IPS-15b (cell line): ENCODE results near the gene INTS1.
"Not testable (repeated sequence)": the region's sequence is repeated elsewhere in the genome, so short reads cannot be mapped to it uniquely, and the experiment has no call there.

ENCODE experiments used
- H3K27me3 ChIP-seq: one replicate; pipeline ENCODE4 v1.6.1; 2013; ENCODE audit warnings: low read length; ENCODE audit not compliant: control insufficient read depth, insufficient read depth
- H3K36me3 ChIP-seq: one replicate; pipeline ENCODE4 v1.6.1; 2013; ENCODE audit warnings: low read length; ENCODE audit not compliant: control insufficient read depth, insufficient read depth
- H3K4me1 ChIP-seq: one replicate; pipeline ENCODE4 v1.6.1; 2013; ENCODE audit warnings: mild to moderate bottlenecking, low read length; ENCODE audit not compliant: control insufficient read depth, insufficient read depth
- H3K4me3 ChIP-seq: one replicate; pipeline ENCODE4 v1.5.1; 2013; ENCODE audit warnings: low read depth, low read length
- H3K9ac ChIP-seq: one replicate; pipeline ENCODE4 v1.6.1; 2013; ENCODE audit warnings: low read depth, mild to moderate bottlenecking, low read length
- H3K9me3 ChIP-seq: one replicate; pipeline ENCODE4 v1.6.1; 2013; ENCODE audit warnings: mild to moderate bottlenecking, low read length; ENCODE audit not compliant: control insufficient read depth, insufficient read depth

Gene INTS1

DNA sequence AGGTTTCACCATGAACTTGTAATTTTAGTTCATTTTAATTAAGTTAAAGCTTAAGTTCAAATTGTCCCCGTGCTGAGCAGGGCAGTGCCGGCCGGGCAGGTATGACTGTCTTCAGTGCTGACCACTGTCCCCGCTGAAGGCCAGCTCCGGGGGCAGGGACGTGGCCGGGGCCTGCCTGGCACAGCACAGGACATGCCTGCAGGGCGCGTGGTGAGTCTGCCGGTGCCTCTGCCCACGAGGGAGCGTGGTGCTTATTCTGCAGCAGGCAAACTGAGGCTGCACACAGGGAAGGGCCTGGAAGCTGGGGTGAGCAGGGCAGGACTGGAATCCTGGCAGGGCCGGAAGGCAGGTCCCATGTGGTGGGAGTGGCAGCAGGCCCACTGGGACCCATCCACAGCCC, 54.7 kb downstream of the INTS1 start:
- Histone ChIP-seq H3K27me3 (no peaks in the 10 kb centered on the region), H3K9me3 (no peaks in the 10 kb centered on the region), H3K36me3 (peaks cover 3% of the 10 kb centered on the region), H3K4me3 (no peak overlapping the region), H3K4me1 (no peaks in the 10 kb centered on the region), H3K9ac (no peak overlapping the region)

DNA sequence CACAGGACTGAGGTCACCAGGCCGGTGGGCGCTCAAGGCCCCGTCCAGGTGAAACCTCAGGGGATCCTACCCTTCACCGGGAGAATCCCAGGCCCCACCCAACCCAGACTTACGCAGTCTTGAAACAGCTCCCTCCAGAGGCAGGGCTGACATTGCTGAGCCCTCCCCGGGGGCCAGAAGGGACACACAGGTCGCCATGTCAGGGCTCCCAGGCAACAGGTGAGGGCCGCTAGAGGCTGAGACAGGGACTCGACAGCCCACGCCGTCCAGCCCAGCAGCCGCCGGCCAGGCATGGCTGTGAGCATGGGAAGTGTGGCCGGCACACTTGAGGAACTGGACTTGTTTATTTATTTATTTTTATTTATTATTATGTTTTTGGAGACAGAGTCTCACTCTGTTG, 55.2 kb downstream of the INTS1 start:
- H3K36me3 ChIP-seq, result peaks cover 3% of the 10 kb centered on the region
- no peaks in the 10 kb centered on the region for H3K27me3 ChIP-seq
- no peak overlapping the region for H3K4me3 ChIP-seq
- no peaks in the 10 kb centered on the region for H3K4me1 ChIP-seq
- no peaks in the 10 kb centered on the region for H3K9me3 ChIP-seq
- no peak overlapping the region for H3K9ac ChIP-seq

DNA sequence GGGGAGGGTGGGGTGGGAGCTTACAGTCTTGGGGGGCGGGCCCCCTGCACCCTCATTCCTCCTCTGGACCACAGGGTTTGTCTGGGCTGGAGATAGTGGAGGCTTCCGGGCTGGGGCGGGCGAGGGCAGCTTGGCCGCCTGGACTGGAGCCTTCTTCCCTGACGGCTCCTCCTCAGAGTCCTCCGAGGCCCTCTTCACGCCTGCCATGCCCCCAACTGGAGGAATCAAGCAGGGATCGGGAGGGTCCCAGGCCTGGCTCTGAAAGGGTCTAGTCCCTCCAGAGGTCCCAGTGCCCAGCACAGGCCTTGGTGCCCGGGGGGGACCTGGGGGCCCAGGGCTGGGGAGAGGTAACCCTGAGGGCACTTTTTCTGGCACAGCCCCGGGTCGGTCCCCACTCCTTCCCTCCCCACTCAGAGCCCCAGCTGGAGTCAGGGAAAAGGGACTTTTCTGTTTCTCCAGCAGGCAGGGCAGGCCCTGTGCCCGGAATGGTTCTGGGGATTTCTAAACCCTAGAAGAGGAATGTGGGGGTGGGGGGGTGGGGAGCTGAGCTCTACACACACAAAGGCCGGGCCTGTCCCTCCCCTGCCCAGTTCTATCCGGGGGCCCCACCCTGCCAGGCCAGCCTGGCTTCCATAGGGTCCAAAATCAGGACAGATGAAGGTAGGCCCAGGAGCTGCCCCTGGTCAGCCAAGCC, 56.5 kb downstream of the INTS1 start:
- no peak overlapping the region for H3K4me3 ChIP-seq
- no peaks in the 10 kb centered on the region for H3K9me3 ChIP-seq
- peaks cover 3% of the 10 kb centered on the region for H3K36me3 ChIP-seq
- no peaks in the 10 kb centered on the region for H3K4me1 ChIP-seq
- H3K27me3 ChIP-seq, result no peaks in the 10 kb centered on the region
- no peak overlapping the region for H3K9ac ChIP-seq

DNA sequence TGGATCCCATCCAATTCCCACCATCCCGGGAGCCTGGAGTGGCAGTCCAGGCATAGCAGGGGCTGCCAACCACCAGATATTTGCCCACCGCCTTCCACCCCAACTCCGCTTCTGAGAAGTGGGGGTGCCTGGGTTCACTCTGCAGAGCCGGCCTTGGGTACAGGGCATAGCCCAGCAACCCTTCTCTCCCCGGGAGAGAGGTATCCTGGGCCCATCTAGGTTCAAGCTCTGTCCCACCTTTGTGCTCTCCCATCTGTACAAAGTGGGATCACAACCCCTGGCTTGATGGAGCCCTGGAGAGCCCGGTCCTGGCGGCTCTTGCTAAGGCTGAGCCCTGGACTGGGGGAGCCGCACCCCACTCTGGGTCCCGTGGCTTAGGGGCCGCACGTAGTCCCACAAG, 57.1 kb downstream of the INTS1 start:
- Histone ChIP-seq H3K4me1 (no peaks in the 10 kb centered on the region), H3K4me3 (no peak overlapping the region), H3K36me3 (peaks cover 3% of the 10 kb centered on the region), H3K9me3 (no peaks in the 10 kb centered on the region), H3K27me3 (no peaks in the 10 kb centered on the region), H3K9ac (no peak overlapping the region)

DNA sequence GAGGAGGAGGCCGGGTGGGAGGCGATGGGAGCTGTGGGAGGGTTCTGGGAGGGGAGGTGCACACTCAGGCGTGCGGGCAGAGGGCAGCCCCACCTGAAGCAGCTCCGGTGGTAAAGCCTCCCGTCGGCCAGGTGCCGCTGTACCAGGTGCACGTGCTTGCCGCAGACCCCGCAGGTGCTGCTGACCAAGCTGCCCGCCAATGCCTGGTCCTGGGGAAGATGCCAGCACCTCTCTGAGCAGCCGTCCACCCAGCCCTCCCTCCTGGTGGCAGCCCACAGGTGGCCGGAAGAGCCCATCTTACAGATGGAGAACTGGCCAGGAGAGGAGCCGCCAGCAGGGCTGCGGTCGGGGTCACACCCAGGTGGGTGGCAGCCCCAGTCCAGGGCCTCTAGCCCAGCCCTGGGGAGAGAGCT, 57.6 kb downstream of the INTS1 start:
- no peak overlapping the region for H3K4me3 ChIP-seq
- H3K9ac ChIP-seq, result no peak overlapping the region
- H3K4me1 ChIP-seq, result no peaks in the 10 kb centered on the region
- H3K36me3 ChIP-seq, result peaks cover 5% of the 10 kb centered on the region
- no peaks in the 10 kb centered on the region for H3K9me3 ChIP-seq
- no peaks in the 10 kb centered on the region for H3K27me3 ChIP-seq

DNA sequence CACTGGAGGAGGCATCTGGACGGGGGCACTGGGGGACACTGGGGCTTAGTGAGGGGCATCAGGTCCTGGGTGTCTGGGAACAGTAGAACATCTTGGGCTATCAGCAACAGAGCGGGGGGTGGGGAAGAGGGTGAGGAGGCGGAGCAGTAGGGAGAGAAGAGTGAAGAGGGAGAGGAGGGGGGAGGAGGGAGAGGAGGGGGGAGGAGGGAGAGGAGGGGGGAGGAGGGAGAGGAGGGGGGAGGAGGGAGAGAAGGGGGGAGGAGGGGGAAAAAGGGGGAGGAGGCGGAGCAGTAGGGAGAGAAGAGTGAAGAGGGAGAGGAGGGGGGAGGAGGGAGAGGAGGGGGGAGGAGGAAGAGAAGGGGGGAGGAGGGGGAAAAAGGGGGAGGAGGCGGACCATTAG, 58.2 kb downstream of the INTS1 start:
- H3K9me3 ChIP-seq, H3K27me3 ChIP-seq, H3K4me1 ChIP-seq, H3K9ac ChIP-seq, H3K36me3 ChIP-seq, H3K4me3 ChIP-seq: not testable (repeated sequence)

DNA sequence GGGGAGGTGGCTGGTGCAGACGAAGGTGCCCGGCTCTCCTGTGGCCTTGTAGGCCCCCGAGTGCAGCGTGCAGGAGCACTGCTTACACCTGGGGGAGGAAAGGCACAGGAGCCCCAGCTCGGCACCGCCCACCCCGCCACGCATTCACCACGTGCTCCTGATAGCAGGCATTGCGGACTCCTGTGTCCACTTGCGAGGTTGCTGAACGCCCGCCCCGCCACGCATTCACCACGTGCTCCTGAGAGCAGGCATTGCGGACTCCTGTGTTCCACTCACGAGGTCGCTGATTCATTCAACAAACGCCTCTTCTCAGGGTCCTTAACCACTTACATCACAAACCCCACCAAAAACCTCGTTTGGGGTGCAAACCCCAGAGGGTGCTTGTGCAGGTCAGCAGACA, 58.8 kb downstream of the INTS1 start:
- H3K4me3 ChIP-seq, result no peak overlapping the region
- H3K9ac ChIP-seq, result no peak overlapping the region
- H3K36me3 ChIP-seq, result peaks cover 7% of the 10 kb centered on the region
- H3K9me3 ChIP-seq, result no peaks in the 10 kb centered on the region
- H3K27me3 ChIP-seq, result no peaks in the 10 kb centered on the region
- no peaks in the 10 kb centered on the region for H3K4me1 ChIP-seq

DNA sequence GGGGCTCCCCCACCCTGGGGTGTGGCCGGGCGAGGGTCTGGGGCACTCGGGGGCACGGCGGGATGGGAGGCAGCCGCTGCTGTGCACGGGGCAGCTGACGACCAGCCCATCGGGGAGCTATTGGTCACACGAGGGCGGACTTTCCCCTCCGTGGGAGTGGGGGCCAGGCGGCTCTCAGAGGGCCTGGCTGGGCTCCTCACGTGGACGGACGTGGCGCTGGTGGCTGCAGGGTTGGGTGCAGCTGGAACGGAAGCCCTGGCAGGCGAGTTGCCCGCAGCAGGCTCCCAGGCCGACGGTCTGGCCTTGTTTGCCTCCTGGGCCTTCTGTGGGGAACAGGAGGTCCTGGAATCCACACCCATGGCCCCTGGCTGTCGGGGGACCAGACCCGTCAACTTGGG, 59.3 kb downstream of the INTS1 start:
- H3K9ac ChIP-seq, result no peak overlapping the region
- H3K9me3 ChIP-seq, result no peaks in the 10 kb centered on the region
- H3K4me3 ChIP-seq, result no peak overlapping the region
- H3K36me3 ChIP-seq, result peaks cover 10% of the 10 kb centered on the region
- H3K4me1 ChIP-seq, result no peaks in the 10 kb centered on the region
- no peaks in the 10 kb centered on the region for H3K27me3 ChIP-seq

DNA sequence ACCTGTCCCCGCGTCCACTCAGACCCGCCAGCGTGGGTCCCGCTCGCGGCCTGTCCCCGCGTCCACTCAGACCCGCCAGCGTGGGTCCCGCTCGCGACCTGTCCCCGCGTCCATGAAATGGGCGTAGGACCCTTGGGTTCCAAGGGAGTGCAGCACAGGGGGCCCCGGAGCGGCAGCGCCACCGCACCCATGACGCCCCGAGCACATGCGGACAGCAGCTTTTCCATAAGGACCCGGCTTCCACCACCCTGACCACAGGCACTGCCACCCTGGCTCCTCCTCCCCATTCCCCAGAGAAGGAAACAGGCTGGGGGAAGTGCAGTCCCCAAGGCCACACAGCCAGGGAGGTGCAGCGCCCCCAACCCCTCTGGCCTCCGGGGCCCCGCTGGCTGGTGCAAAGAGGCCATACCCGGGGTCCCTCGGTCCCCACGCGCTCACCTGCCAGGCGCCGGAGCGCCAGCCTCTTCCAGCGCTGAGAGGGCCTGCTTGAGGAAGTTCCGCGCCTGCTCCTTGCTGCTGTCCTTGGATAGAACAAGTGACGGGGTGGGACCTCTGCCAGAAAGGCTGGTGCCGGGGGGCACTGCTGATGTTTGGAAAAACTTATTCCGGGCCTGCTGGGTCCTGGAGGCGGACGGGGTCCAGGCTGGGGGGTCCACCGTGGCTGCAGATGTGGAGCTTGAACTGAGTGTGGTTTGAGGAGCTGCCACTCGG, 59.8 kb downstream of the INTS1 start:
- Histone ChIP-seq H3K4me3 (no peak overlapping the region), H3K9me3 (no peaks in the 10 kb centered on the region), H3K36me3 (peaks cover 11% of the 10 kb centered on the region), H3K27me3 (no peaks in the 10 kb centered on the region), H3K4me1 (no peaks in the 10 kb centered on the region), H3K9ac (no peak overlapping the region)

DNA sequence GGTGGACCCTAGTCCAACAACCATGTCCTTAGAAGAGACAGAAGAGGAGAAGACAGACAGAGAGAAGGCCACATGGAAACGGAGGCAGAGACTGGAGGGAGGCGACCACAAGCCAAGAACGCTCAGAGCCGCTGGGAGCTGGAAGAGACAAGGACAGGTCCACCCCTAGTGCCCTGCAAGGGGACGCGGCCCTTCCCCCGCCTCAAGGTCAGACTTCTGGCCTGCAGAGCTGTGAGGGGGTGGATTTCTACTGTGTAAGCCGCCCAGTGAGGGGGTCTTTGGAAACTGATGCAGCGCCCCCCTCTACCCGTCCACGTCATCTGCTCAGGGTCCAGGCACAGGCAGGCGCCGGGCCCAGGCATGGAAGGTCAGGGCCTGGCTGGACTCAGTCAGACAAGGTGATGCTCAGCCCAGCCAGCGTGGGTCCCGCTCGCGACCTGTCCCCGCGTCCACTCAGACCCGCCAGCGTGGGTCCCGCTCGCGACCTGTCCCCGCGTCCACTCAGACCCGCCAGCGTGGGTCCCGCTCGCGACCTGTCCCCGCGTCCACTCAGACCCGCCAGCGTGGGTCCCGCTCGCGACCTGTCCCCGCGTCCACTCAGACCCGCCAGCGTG, 60.5 kb downstream of the INTS1 start:
- not testable (repeated sequence) for H3K4me3 ChIP-seq, H3K27me3 ChIP-seq, H3K9ac ChIP-seq, H3K4me1 ChIP-seq, H3K9me3 ChIP-seq
- H3K36me3 ChIP-seq, result peaks cover 18% of the 10 kb centered on the region

DNA sequence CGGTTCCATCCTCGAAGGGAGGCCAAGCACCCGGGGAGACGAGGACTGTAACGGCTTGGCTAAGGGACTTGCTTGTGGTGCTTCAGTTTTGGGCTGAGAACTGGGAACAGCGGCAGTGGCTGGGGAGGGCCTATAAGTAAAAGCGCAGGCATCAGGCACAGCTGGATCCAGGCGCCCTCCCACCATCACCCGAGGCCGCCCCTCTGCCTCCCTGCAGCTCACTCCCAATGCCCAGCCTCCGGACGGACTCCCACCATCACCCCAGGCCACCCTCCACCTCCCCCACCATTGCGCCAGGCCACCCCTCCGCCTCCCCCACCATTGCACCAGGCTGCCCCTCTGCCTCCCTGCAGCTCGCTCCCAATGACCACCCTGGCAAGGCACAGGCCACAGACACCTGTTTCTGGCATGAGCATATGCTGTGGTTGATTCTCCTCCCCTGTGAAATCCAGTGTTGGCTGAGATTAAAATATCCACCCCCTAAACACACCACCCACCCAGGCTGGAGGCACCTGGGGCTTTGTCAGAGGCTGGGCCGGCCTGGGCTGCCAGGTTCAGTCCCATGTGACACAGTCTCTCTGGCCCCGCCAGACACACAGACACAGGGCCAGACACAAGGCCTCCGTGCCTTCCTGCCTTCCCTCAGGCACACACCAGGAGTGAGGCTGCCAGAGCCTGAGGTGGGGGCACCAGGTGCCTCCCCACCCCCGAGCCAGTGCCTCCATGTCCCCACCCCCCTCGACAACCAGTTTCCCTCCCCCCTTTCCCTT, 61.6 kb downstream of the INTS1 start:
- Histone ChIP-seq H3K36me3 (peaks cover 19% of the 10 kb centered on the region), H3K4me1 (no peaks in the 10 kb centered on the region), H3K9me3 (no peaks in the 10 kb centered on the region), H3K27me3 (no peaks in the 10 kb centered on the region), H3K9ac (no peak overlapping the region), H3K4me3 (no peak overlapping the region)
